GM18867 (cell line): ENCODE data around the gene HTR6.

Experiments
- ATAC-seq: cut with Tn5 transposase; IDR thresholded peaks from one replicate; pipeline ENCODE4 v1.9.1; 2021; ENCODE audit warnings: mild to moderate bottlenecking, moderate library complexity; ENCODE audit not compliant: unreplicated experiment

The HTR6 gene

GRCh38 chr1:19656134-19656779 is 8.4 kb upstream of the HTR6 start:
- ATAC-seq: no peak

DNA sequence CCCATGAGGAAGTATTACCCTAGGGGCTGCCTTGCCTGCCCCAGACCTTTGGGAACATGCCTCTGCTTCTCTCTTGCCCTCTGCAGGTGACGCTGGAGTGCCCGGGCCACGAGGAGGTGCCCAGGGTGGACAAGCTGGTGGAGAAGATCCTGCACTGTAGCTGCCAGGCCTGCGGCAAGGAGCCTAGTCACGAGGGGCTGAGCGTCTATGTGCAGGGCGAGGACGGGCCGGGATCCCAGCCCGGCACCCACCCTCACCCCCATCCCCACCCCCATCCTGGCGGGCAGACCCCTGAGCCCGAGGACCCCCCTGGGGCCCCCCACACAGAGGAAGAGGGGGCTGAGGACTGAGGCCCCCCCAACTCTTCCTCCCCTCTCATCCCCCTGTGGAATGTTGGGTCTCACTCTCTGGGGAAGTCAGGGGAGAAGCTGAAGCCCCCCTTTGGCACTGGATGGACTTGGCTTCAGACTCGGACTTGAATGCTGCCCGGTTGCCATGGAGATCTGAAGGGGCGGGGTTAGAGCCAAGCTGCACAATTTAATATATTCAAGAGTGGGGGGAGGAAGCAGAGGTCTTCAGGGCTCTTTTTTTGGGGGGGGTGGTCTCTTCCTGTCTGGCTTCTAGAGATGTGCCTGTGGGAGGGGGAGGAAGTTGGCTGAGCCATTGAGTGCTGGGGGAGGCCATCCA is 7.8 kb upstream of the HTR6 start:
- no peak for ATAC-seq

- ATAC-seq: no peak
These were observed 7.2 kb upstream of the HTR6 start for GRCh38 chr1:19657511-19657910.

DNA sequence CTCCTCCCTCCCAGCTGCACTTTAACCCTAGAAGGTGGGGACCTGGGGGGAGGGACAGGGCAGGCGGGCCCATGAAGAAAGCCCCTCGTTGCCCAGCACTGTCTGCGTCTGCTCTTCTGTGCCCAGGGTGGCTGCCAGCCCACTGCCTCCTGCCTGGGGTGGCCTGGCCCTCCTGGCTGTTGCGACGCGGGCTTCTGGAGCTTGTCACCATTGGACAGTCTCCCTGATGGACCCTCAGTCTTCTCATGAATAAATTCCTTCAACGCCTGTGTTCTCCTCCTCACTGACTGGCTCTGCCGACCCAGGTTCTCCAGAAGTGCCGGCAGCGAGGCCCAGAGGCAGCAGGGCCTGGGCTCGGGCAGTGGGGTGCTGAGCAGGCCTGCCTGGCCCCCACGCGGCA is 6.5 kb upstream of the HTR6 start:
- no peak for ATAC-seq

GRCh38 chr1:19661721-19662228 is 2.9 kb upstream of the HTR6 start:
- no peak for ATAC-seq

GRCh38 chr1:19662313-19662712 is 2.4 kb upstream of the HTR6 start:
- no peak for ATAC-seq

GRCh38 chr1:19665186-19665495 is 466 bp downstream of the HTR6 start:
- ATAC-seq: no peak

- no peak for ATAC-seq
These were observed 1.1 kb downstream of the HTR6 start for GRCh38 chr1:19665496-19666465.

DNA sequence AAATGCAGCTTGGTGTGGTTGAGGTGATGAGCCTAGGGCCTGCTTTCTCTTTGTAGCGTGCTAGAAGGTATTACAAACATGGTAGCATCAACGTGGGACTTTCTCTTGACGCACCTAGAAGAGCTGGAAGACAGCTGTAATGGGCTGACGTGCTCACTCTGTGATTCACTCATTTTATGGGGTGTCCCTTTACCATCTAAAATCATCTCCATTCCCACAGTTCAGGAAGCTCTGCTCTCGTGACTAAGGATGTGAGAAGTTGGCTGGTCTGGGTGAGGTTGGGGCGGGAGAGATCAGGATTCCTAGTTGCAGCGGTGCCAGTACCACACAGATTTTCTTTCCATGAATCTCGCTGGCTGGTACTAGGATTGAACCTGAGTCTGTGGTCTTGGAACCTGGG is 4.2 kb downstream of the HTR6 start:
- no peak for ATAC-seq

GRCh38 chr1:19670787-19671186 is 6.1 kb downstream of the HTR6 start:
- ATAC-seq: no peak

GRCh38 chr1:19672237-19672636 is 7.6 kb downstream of the HTR6 start:
- no peak for ATAC-seq

GRCh38 chr1:19675797-19676196 is 11.1 kb downstream of the HTR6 start:
- ATAC-seq: no peak

DNA sequence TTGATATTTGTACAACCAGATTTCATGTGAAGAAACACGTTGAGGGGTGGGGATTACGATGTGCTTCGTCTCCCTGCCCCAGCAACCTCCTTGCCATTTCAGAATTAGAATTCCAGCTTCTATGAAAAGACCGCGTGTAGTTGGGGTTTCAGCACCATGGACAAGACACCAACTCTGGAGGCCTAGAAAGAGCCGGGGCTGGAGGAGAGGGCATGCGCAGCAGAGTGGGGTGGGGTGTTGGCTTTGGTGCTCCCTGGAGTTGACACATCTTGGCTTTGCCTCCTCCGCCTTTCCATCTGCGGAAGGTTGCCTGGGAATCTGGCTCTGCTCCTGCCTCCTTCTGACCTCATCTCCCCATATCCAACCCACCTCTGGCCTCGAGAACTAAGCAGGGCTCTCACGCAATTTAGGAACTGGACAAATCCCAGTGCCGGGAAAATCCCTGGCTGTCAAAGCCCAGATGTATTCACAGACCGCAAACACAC is 11.8 kb downstream of the HTR6 start:
- ATAC-seq: no peak

GRCh38 chr1:19678493-19678892 is 13.8 kb downstream of the HTR6 start:
- ATAC-seq: no peak

DNA sequence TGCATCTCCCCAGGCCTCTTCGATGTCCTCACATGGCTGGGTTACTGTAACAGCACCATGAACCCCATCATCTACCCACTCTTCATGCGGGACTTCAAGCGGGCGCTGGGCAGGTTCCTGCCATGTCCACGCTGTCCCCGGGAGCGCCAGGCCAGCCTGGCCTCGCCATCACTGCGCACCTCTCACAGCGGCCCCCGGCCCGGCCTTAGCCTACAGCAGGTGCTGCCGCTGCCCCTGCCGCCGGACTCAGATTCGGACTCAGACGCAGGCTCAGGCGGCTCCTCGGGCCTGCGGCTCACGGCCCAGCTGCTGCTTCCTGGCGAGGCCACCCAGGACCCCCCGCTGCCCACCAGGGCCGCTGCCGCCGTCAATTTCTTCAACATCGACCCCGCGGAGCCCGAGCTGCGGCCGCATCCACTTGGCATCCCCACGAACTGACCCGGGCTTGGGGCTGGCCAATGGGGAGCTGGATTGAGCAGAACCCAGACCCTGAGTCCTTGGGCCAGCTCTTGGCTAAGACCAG is 14.3 kb downstream of the HTR6 start:
- no peak for ATAC-seq

- no peak for ATAC-seq
These were observed 15.0 kb downstream of the HTR6 start for GRCh38 chr1:19679691-19680090.

DNA sequence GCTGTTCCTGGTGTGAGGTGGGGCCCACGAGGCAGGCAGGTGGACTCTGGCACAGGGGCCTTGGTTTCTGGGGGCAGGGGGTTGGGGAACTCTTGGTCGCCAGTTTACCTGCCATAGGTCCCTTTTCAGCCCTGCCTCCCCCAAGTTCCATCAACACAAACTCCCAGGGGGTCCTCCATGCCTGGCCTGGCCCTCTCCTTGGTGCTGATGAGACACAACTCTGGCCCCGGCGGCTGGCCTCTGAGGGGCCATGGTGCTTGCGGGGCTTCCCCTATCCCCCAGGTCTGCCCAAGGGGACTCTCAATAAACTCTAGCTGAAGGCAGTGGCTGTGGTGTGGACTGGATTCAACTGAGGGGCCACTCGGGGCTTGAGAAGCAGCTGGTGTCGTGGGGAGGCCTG is 16.0 kb downstream of the HTR6 start:
- ATAC-seq: no peak

GRCh38 chr1:19682257-19682656 is 17.6 kb downstream of the HTR6 start:
- no peak for ATAC-seq

- ATAC-seq: no peak
These were observed 18.2 kb downstream of the HTR6 start for GRCh38 chr1:19682901-19683300.

- no peak for ATAC-seq
These were observed 18.7 kb downstream of the HTR6 start for GRCh38 chr1:19683351-19683750.

DNA sequence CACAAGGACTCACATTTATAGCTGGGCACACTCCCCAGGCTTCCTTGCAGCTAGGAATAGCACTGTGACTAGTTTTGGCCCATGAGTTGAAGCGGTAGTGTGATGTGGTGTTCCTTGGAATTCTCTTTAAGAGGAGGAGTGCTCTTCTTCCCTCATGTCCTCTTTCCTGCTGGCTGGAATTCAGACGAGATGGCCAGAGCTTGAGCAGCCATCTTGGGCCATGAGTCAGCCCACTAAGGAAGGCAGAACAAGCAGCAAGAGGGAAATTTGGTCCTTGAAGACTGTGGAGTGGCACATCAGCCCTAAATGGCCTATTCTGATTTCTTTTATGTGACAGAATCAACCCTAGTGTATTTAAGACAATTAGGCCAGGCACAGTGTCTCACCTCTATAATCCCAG is 20.0 kb downstream of the HTR6 start:
- ATAC-seq: no peak
